Left lung (tissue), 10 donors: ENCODE results near the gene TTPAL. TPM values are rescaled to one million over a fixed set of nuclear protein-coding genes. Genes with fewer than 3 reads are reported as not detected.

ENCODE experiments used
- ATAC-seq: fragments of 200-7000 bp; cut with Tn5 transposase; one replicate; pipeline ENCODE4 v1.9.1; 2020; ENCODE audit warnings: moderate library complexity
- DNase-seq, 4 donors: peaks; one replicate each; pipeline ENCODE4 v3.0.0-alpha.2; 2013 to 2020
- H3K27ac ChIP-seq, 2 donors: fragments of 200-600 bp; sonication (generic) in 1 of 2; one replicate each; pipeline versions ENCODE4 v1.5.0 to v1.8.0; 2020 to 2021
- H3K27me3 ChIP-seq, 2 donors: fragments of 200-600 bp; sonication (generic) in 1 of 2; one replicate each; pipeline versions ENCODE4 v1.5.0 to v1.8.0; 2020 to 2021
- H3K36me3 ChIP-seq, 2 donors: fragments of 200-600 bp; sonication (generic) in 1 of 2; one replicate each; pipeline versions ENCODE4 v1.5.0 to v1.8.0; 2020 to 2021
- H3K4me1 ChIP-seq, 2 donors: fragments of 200-600 bp; one replicate each; pipeline ENCODE4 v1.8.0; 2021
- H3K4me3 ChIP-seq, 2 donors: fragments of 200-600 bp; sonication (generic) in 1 of 2; one replicate each; pipeline versions ENCODE4 v1.5.0 to v1.8.0; 2020 to 2021; ENCODE audit warnings: mild to moderate bottlenecking in 1 of 2
- H3K9me3 ChIP-seq, 2 donors: fragments of 200-600 bp; sonication (generic) in 1 of 2; one replicate each; pipeline versions ENCODE4 v1.5.0 to v1.8.0; 2020 to 2021
- intact Hi-C, 2 donors: fragments of 100-400 bp; cut with DNase I; formaldehyde crosslinking; loops; one replicate each; pipeline versions ENCODE4 v1.11.2 to v1.14.2; 2022
- polyA plus RNA-seq, 6 donors: library from polyadenylated mRNA; unstranded; fragments of 120-200 nt; gene quantifications; one replicate each; pipeline ENCODE4 v1.2.1, GENCODE V29; 2013; ENCODE audit not compliant: insufficient read length in 6 of 6
- total RNA-seq, 2 donors: library from RNA; stranded (reverse); fragmentation: NEBNext Ultra II Directional; extraction: Animal tissue kit (Norgen Biotek cat#: 25700); gene quantifications; one replicate each; pipeline ENCODE4 v1.2.1, GENCODE V29; 2021
- TF ChIP-seq, protein P1 (sequence below), 2 donors: fragments of 200-600 bp; sonication (generic) in 1 of 2; IDR thresholded peaks; one replicate each; pipeline versions ENCODE4 v1.5.0 to v1.8.0; 2021; ENCODE audit warnings: antibody characterized with exemption in 2 of 2
- donor health status: DM: no; HTN: yes; CAD: no.
- donor health status: DM: no; HTN: no; CAD: no.

The TTPAL gene
- total and polyA plus RNA-seq, 8 donors: 9.0 to 15.1 (median 11.7) TPM

DNA sequence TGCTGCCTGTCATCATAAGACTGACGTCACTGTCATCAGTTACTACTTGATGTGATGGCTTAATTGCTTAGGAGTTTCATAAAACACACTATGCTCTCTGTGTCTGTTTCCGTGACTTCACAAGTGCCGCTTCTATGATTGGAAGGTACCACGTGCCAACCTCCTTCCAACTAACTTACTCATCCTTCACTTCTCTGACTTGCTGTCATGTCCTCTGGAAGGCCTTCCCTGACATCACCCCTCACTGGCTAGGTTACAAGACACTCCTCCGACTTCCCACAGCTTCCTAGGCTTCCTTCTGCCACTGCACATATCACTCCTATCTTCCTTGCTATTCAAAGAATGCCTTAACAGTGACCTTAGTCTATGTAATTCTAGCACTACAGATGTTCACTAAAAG is 25.8 kb downstream of the TTPAL start:
- Histone ChIP-seq H3K4me3 (no peak overlapping the region), H3K36me3 (peaks cover 0 to 100% of the 10 kb centered on the region in 2 donors), H3K4me1 (no peaks in the 10 kb centered on the region), H3K27me3 (no peaks in the 10 kb centered on the region), H3K9me3 (no peaks in the 10 kb centered on the region), H3K27ac (no peak overlapping the region)
- intact Hi-C loops: no loop called here
- no peak for ATAC-seq
- no peak for DNase-seq
- TF ChIP-seq, protein P1, sequence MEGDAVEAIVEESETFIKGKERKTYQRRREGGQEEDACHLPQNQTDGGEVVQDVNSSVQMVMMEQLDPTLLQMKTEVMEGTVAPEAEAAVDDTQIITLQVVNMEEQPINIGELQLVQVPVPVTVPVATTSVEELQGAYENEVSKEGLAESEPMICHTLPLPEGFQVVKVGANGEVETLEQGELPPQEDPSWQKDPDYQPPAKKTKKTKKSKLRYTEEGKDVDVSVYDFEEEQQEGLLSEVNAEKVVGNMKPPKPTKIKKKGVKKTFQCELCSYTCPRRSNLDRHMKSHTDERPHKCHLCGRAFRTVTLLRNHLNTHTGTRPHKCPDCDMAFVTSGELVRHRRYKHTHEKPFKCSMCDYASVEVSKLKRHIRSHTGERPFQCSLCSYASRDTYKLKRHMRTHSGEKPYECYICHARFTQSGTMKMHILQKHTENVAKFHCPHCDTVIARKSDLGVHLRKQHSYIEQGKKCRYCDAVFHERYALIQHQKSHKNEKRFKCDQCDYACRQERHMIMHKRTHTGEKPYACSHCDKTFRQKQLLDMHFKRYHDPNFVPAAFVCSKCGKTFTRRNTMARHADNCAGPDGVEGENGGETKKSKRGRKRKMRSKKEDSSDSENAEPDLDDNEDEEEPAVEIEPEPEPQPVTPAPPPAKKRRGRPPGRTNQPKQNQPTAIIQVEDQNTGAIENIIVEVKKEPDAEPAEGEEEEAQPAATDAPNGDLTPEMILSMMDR (IDR thresholded peaks at IDR 0.05): no peak

DNA sequence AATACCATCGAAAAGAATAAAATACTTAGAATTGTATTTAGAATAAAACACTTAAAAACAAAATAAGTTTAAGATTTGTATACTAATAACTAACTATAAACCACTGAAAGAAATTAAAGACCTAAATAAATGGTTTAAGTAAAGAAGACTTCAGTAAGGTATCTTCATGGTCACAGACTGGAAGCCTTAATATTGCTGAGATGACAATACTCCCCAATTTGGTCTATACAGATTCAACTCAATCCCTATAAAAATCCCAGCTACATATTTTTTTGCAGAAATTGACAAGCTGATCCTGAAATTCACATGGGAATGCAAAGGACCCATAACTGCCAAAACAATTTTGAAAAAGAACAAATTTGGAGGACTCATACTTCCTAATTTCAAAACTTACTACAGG is 27.3 kb downstream of the TTPAL start:
- Histone ChIP-seq H3K4me1 (no peaks in the 10 kb centered on the region), H3K4me3 (no peak overlapping the region), H3K27me3 (no peaks in the 10 kb centered on the region), H3K9me3 (no peaks in the 10 kb centered on the region), H3K36me3 (peaks cover 0 to 100% of the 10 kb centered on the region in 2 donors), H3K27ac (no peak overlapping the region)
- DNase-seq: no peak
- no peak for ATAC-seq
- TF ChIP-seq, protein P1 (IDR thresholded peaks at IDR 0.05): no peak
- intact Hi-C loops: no loop called here

DNA sequence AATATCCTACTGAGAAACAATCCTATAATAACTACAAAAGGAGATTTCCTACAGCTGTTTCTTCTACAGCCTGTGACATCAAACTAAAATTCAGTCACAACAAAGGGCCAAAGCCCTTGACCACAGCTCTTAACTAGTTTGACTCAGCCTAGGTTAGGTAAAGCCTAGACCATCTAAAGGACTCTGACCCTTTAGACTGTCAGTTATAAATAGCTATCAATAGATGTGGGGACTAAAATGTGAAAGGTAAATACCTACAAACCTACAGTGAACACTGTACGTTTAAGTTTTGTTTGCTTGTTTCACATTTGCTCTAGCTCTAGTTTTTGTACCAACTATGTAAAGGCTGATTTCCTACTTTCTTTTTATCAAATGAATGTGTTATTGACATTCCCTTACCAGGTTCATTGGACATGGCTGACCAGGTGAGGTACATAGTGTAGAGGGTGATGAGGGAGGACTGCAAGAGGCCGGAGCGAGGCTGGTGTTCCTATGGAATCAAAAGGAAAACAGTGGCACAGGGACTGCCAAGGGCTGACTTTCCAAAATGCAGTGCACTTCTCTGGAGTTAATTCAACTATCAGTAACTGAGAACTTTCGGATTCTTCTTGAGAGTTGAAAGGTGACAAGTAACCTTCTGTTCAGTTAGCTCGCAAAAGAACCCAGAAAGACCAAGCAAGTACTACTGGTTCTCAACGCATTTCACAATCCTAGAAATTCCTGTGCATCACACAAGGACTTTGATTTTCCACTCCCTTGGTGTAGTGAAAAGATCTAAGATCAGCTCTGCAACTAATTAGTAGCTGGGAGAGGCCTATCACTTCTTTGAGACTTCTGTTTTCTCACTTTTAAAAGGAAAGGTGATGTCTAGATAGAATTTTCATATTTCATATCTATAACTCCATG is 29.0 kb downstream of the TTPAL start:
- peaks cover 0 to 100% of the 10 kb centered on the region in 2 donors for H3K36me3 ChIP-seq

DNA sequence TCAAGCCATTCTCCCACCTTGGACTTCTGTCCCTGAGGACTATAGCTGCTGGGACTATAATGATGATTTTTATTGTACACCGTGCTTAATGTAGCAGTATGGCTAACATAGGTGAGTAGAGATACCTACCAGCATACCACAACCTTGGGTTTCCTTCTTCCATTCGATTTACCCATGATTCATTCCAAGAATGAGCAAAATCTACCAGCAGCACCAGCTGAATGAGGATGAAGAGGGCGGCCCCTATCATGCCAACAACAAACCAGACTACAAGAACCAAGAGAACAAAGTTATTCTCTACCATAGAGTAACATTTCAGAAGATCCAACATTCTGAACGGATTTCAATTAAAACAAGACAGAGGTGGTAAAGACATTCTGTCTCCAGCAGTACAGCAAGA is 34.1 kb downstream of the TTPAL start:
- Histone ChIP-seq H3K36me3 (peaks cover 0 to 91% of the 10 kb centered on the region in 2 donors), H3K4me1 (peaks cover 0 to 8% of the 10 kb centered on the region in 2 donors), H3K27me3 (no peaks in the 10 kb centered on the region), H3K9me3 (no peaks in the 10 kb centered on the region), H3K27ac (no peak overlapping the region), H3K4me3 (no peak overlapping the region)
- ATAC-seq: no peak
- TF ChIP-seq, protein P1 (IDR thresholded peaks at IDR 0.05): no peak
- no peak for DNase-seq
- intact Hi-C loops: no loop called here

More for the DNA sequence above, 29.0 kb downstream of the TTPAL start:
- intact Hi-C loops: no loop called here
- ATAC-seq: no peak
- Histone ChIP-seq H3K4me1 (no peaks in the 10 kb centered on the region), H3K4me3 (no peak overlapping the region), H3K27ac (no peak overlapping the region), H3K9me3 (no peaks in the 10 kb centered on the region), H3K27me3 (no peaks in the 10 kb centered on the region)
- DNase-seq: no peak
- TF ChIP-seq, protein P1 (IDR thresholded peaks at IDR 0.05): no peak

DNA sequence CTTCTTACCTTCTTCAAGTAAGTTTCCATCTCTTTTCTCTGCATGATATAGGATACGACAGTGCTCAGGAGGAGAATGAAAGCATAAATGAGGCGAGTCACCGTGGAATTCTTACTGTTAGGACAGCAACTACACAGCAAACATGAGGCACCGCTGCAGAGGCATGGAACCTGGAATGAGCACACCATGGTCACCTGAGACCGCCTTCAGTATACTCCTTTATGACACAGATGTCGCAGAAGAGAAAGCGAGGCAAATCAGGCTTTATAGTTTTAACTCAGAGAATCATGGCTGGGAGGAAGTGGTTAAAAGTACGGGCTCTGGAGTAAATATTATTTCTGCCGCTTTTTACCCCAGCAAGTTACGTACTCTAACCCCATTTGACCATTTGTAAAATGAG is 38.2 kb downstream of the TTPAL start:
- no peak for DNase-seq
- no peaks in the 10 kb centered on the region for H3K27me3 ChIP-seq
- TF ChIP-seq, protein P1 (IDR thresholded peaks at IDR 0.05): no peak
- intact Hi-C loops: no loop called here
- H3K9me3 ChIP-seq: no peaks in the 10 kb centered on the region
- ATAC-seq: no peak
- peaks cover 0 to 50% of the 10 kb centered on the region in 2 donors for H3K36me3 ChIP-seq
- no peak overlapping the region for H3K27ac ChIP-seq
- peaks cover 4 to 44% of the 10 kb centered on the region in 2 donors for H3K4me1 ChIP-seq
- H3K4me3 ChIP-seq: no peak overlapping the region
